IMR-90 (cell line): Measurements from ENCODE around the gene RALGPS2. TPM values are rescaled to one million over a fixed set of nuclear protein-coding genes. Genes with fewer than 3 reads are reported as not detected.

Experiments used
- ATAC-seq: fragments of 200-7000 bp; cut with Tn5 transposase; 2 replicates; pipeline ENCODE4 v1.9.1; 2020; ENCODE audit warnings: low read depth, mild to moderate bottlenecking, moderate library complexity
- BruUV-seq: library from RNA; stranded (reverse); fragments of 400-500 nt; replicated peaks from 2 replicates; lab custom pipeline; 2021; lab: Mats Ljungman, UMichigan
- CTCF ChIA-PET: fragments of 300-600 bp; formaldehyde crosslinking; extraction: SDS; loops from one replicate; lab custom pipeline; 2021; ENCODE audit warnings: antibody characterized with exemption; lab: Yijun Ruan, JAX
- POLR2A ChIA-PET: fragments of 300-600 bp; sonication (Branson Sonifier 250); formaldehyde crosslinking; loops from one replicate; lab custom pipeline; 2022; ENCODE audit warnings: antibody characterized with exemption; ENCODE audit not compliant: unreplicated experiment; lab: Charles Lee
- DNase-seq: peaks from one replicate; pipeline ENCODE4 v3.0.0; 2013
- H2AFZ ChIP-seq: replicated peaks from 2 replicates; pipeline ENCODE3; 2013; ENCODE audit warnings: low read length, mild to moderate bottlenecking; ENCODE audit not compliant: poor library complexity
- H2AK5ac ChIP-seq: 2 replicates; pipeline ENCODE4 v1.6.1; 2013; ENCODE audit warnings: low read depth, low read length, inconsistent platforms
- H2AK9ac ChIP-seq: replicated peaks from 2 replicates; pipeline ENCODE3; 2013; ENCODE audit warnings: mild to moderate bottlenecking, low read depth, low read length, moderate library complexity; ENCODE audit not compliant: poor library complexity
- H2BK120ac ChIP-seq: 2 replicates; pipeline ENCODE4 v1.6.1; 2013; ENCODE audit warnings: low read depth, low read length, inconsistent platforms
- H2BK15ac ChIP-seq: 3 replicates; pipeline ENCODE4 v1.6.1; 2013; ENCODE audit warnings: low read depth, low read length, inconsistent platforms
- H2BK20ac ChIP-seq: 2 replicates; pipeline ENCODE4 v1.6.1; 2013; ENCODE audit warnings: low read depth, mild to moderate bottlenecking, inconsistent platforms, low read length, moderate library complexity
- H2BK5ac ChIP-seq: 2 replicates; pipeline ENCODE4 v1.6.1; 2013; ENCODE audit warnings: mild to moderate bottlenecking, low read depth, low read length, inconsistent platforms; ENCODE audit not compliant: poor library complexity, severe bottlenecking
- H3K14ac ChIP-seq: replicated peaks from 2 replicates; pipeline ENCODE4 v1.6.1; 2013; ENCODE audit warnings: low read depth, low read length, inconsistent platforms
- H3K18ac ChIP-seq: 2 replicates; pipeline ENCODE4 v1.6.1; 2013; ENCODE audit warnings: low read depth, low read length, control low read depth
- H3K23ac ChIP-seq: 2 replicates; pipeline ENCODE4 v1.6.1; 2013; ENCODE audit warnings: low read depth, low read length, inconsistent platforms
- H3K27ac ChIP-seq: 2 replicates; pipeline ENCODE4 v1.5.1; 2013; ENCODE audit warnings: mild to moderate bottlenecking, control low read depth, low read length; ENCODE audit not compliant: insufficient read depth
- H3K27me3 ChIP-seq: 2 replicates; pipeline ENCODE4 v1.6.1; 2013; ENCODE audit warnings: low read length; ENCODE audit not compliant: control insufficient read depth, insufficient read depth
- H3K36me3 ChIP-seq: 2 replicates; pipeline ENCODE4 v1.6.1; 2013; ENCODE audit warnings: low read length, mixed read lengths; ENCODE audit not compliant: control insufficient read depth, insufficient read depth
- H3K4ac ChIP-seq: 2 replicates; pipeline ENCODE4 v1.6.1; 2013; ENCODE audit warnings: low read depth, low read length, inconsistent platforms
- H3K4me1 ChIP-seq: 2 replicates; pipeline ENCODE4 v1.6.1; 2013; ENCODE audit warnings: low read length, mixed read lengths; ENCODE audit not compliant: control insufficient read depth, insufficient read depth
- H3K4me2 ChIP-seq: 2 replicates; pipeline ENCODE4 v1.6.1; 2013; ENCODE audit warnings: low read depth, mild to moderate bottlenecking, control low read depth, low read length, moderate library complexity
- H3K4me3 ChIP-seq: 2 replicates; pipeline ENCODE4 v1.5.1; 2013; ENCODE audit warnings: low read depth, mild to moderate bottlenecking, control low read depth, low read length, moderate library complexity; ENCODE audit not compliant: insufficient read depth
- H3K56ac ChIP-seq: 2 replicates; pipeline ENCODE4 v1.6.1; 2013; ENCODE audit warnings: low read length, inconsistent platforms; ENCODE audit not compliant: insufficient read depth; ENCODE audit errors: extremely low read depth
- H3K79me1 ChIP-seq, 2 experiments: 2 replicates each; pipeline ENCODE4 v1.6.1; 2013; ENCODE audit warnings: low read length in 2 of 2, inconsistent platforms in 1 of 2, low read depth in 1 of 2
- H3K9ac ChIP-seq: 2 replicates; pipeline ENCODE4 v1.6.1; 2013; ENCODE audit warnings: low read depth, low read length, control low read depth
- H3K9me1 ChIP-seq: 2 replicates; pipeline ENCODE4 v1.6.1; 2013; ENCODE audit warnings: low read length, inconsistent platforms; ENCODE audit not compliant: insufficient read depth
- H3K9me3 ChIP-seq: 2 replicates; pipeline ENCODE4 v1.6.1; 2013; ENCODE audit warnings: low read length; ENCODE audit not compliant: control insufficient read depth, insufficient read depth
- H4K20me1 ChIP-seq: 2 replicates; pipeline ENCODE4 v1.6.1; 2013; ENCODE audit warnings: low read length, inconsistent platforms; ENCODE audit not compliant: insufficient read depth
- H4K5ac ChIP-seq: 2 replicates; pipeline ENCODE4 v1.6.1; 2013; ENCODE audit warnings: mild to moderate bottlenecking, low read depth, low read length, control low read depth
- H4K8ac ChIP-seq, 2 experiments: 2 replicates each; pipeline ENCODE4 v1.6.1; 2013; ENCODE audit warnings: low read depth in 2 of 2, low read length in 2 of 2, control low read depth in 1 of 2, inconsistent platforms in 1 of 2
- H4K91ac ChIP-seq: 2 replicates; pipeline ENCODE4 v1.6.1; 2013; ENCODE audit warnings: low read depth, low read length, inconsistent platforms; ENCODE audit not compliant: insufficient read depth
- CEBPB ChIP-seq: IDR thresholded peaks from 2 replicates; pipeline ENCODE4 v1.6.1; 2012; ENCODE audit warnings: low read depth, low read length, improper control_type of control experiment
- NFE2L2 ChIP-seq: fragments of 150-350 bp; IDR thresholded peaks from 2 replicates; pipeline ENCODE4 v1.6.1; 2016; ENCODE audit warnings: low read depth, mild to moderate bottlenecking, low read length
- WGBS, 2 experiments: methylation state at CpG; one replicate each; pipeline versions ENCODE4 v1.1.5 to v1.1.7; 2013; ENCODE audit warnings: missing lambda C conversion rate in 2 of 2; ENCODE audit not compliant: insufficient read length in 1 of 2; ENCODE audit errors: extremely low coverage in 2 of 2; 5-methylcytosine and 5-hydroxymethylcytosine counted together
- dilution Hi-C: fragments of 300-500 bp; cut with HindIII; formaldehyde crosslinking; loops from one replicate; pipeline ENCODE4 v1.14.3; 2018; ENCODE audit warnings: low sequenced_read_pairs; ENCODE audit not compliant: unreplicated experiment
- in situ Hi-C: fragments of 300-500 bp; cut with MboI; formaldehyde crosslinking; loops from 3 replicates; pipeline ENCODE4 v1.14.3; 2019; ENCODE audit warnings: low sequenced_read_pairs, inconsistent platforms, mixed read lengths
- intact Hi-C: fragments of 100-400 bp; cut with micrococcal nuclease; formaldehyde crosslinking; loops from 2 replicates; pipeline ENCODE4 v1.10.0; 2022
- polyA plus RNA-seq, 3 experiments: library from polyadenylated mRNA; depleted of rRNA; stranded (reverse); fragments of >200 nt; gene quantifications; 2 replicates each; pipeline ENCODE4 v1.2.3, GENCODE V29; 2012; ENCODE audit warnings: low replicate concordance in 1 of 3
- total RNA-seq: library from RNA; depleted of rRNA; stranded (reverse); fragments of >200 nt; gene quantifications from 2 replicates; pipeline ENCODE4 v1.2.3, GENCODE V29; 2012

The RALGPS2 gene
- total and polyA plus RNA-seq, 2 of the 4 experiments (the other 2 are of a cell fraction): 13.8 to 148 TPM

DNA sequence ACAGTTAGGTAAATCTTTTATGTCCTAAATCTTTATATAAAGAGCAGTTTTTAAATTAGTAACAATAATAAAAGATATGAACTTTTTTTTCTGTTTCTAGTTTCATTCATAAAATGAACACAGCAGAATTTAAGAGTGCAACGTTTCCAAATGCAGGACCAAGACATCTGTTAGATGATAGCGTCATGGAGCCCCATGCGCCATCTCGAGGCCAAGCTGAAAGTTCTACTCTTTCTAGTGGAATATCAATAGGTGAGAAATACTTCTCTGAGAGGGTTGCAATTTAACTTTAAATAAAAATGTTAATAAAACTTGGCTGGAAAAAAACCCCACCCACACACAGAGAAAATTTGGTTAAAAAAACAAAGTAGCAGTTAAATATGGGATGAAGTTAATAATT lies 160.8 kb downstream of the RALGPS2 start:
- H3K9me3 ChIP-seq: no peaks in the 10 kb centered on the region
- no peak for TF ChIP-seq NFE2L2
- TF ChIP-seq CEBPB: no peak
- in situ Hi-C loops (no loop called here), dilution Hi-C loops (no loop called here), intact Hi-C loops (loop anchor here (5.0 kb wide), 1 partner anchor 51 kb away; no protein-coding TSS in a partner anchor)
- peaks cover 22% of the 10 kb centered on the region for H3K36me3 ChIP-seq
- H3K79me1 ChIP-seq: no peaks in the 10 kb centered on the region
- H4K91ac ChIP-seq: no peak overlapping the region
- no peak overlapping the region for H3K9ac ChIP-seq
- no CpG with 5 or more reads among the region's 4 CpGs for WGBS, 2 experiments
- no peak overlapping the region for H2AK5ac ChIP-seq
- H3K4me2 ChIP-seq: no peak overlapping the region
- DNase-seq (no peak), ATAC-seq (no peak)
- H3K9me1 ChIP-seq: no peaks in the 10 kb centered on the region
- H2BK5ac ChIP-seq: no peak overlapping the region
- H2BK120ac ChIP-seq: no peak overlapping the region
- H2AK9ac ChIP-seq: no peak overlapping the region
- H4K20me1 ChIP-seq: no peaks in the 10 kb centered on the region
- no peak overlapping the region for H3K56ac ChIP-seq
- no peak overlapping the region for H2BK20ac ChIP-seq
- no peak overlapping the region for H4K8ac ChIP-seq
- no peak overlapping the region for H2AFZ ChIP-seq
- ChIA-PET CTCF (no interaction called here), POLR2A (no interaction called here)
- no peak overlapping the region for H3K18ac ChIP-seq
- BruUV-seq: no TSS peak
- no peak overlapping the region for H3K27ac ChIP-seq
- H3K4me3 ChIP-seq: no peak overlapping the region
- H3K4me1 ChIP-seq: no peaks in the 10 kb centered on the region
- no peak overlapping the region for H3K23ac ChIP-seq
- H3K27me3 ChIP-seq: no peaks in the 10 kb centered on the region
- H3K14ac ChIP-seq: no peak overlapping the region
- no peak overlapping the region for H2BK15ac ChIP-seq
- no peak overlapping the region for H3K4ac ChIP-seq
- no peak overlapping the region for H4K5ac ChIP-seq
